Neural cell (in vitro differentiated cells): ENCODE data around the gene ZNF565. TPM values are rescaled to one million over a fixed set of nuclear protein-coding genes. Genes with fewer than 3 reads are reported as not detected.

Experiments used
- H2AFZ ChIP-seq: fragments of 200-600, 300-800 bp; sonication (generic), shearing (Covaris generic); 2 replicates; pipeline ENCODE4 v1.6.0; 2014; ENCODE audit warnings: low read depth, mild to moderate bottlenecking, antibody characterized with exemption, low read length, moderate library complexity
- H3F3A ChIP-seq: fragments of 200-600 bp; shearing (Covaris generic); 2 replicates; pipeline ENCODE4 v1.6.1; 2016; ENCODE audit warnings: mild to moderate bottlenecking, moderate library complexity, mixed read lengths, antibody characterized with exemption, low read length; ENCODE audit not compliant: insufficient read depth, poor library complexity, severe bottlenecking
- H3K27ac ChIP-seq: fragments of 200-600, 300-800 bp; sonication (generic), shearing (Covaris generic); 2 replicates; pipeline ENCODE4 v1.5.1; 2014; ENCODE audit warnings: mild to moderate bottlenecking, low read length, moderate library complexity
- H3K27me3 ChIP-seq: fragments of 300-800, 200-600 bp; sonication (generic), shearing (Covaris generic); 2 replicates; pipeline ENCODE4 v1.6.0; 2014; ENCODE audit warnings: mild to moderate bottlenecking, low read depth, low read length, moderate library complexity; ENCODE audit not compliant: insufficient read depth
- H3K36me3 ChIP-seq: fragments of 300-800, 200-600 bp; sonication (generic), shearing (Covaris generic); 2 replicates; pipeline ENCODE4 v1.5.1; 2014; ENCODE audit warnings: mild to moderate bottlenecking, antibody characterized with exemption, low read length, moderate library complexity; ENCODE audit not compliant: insufficient read depth
- H3K4me2 ChIP-seq: fragments of 300-800, 200-600 bp; sonication (generic), shearing (Covaris generic); 2 replicates; pipeline ENCODE4 v1.6.0; 2014; ENCODE audit warnings: mild to moderate bottlenecking, low read length
- H3K4me3 ChIP-seq: fragments of 300-800, 200-600 bp; sonication (generic), shearing (Covaris generic); 2 replicates; pipeline ENCODE4 v1.5.1; 2014; ENCODE audit warnings: mild to moderate bottlenecking, low read length, moderate library complexity
- H3K79me2 ChIP-seq: fragments of 200-600 bp; shearing (Covaris generic); replicated peaks from 2 replicates; pipeline ENCODE4 v1.6.0; 2014; ENCODE audit warnings: mild to moderate bottlenecking, low read length, moderate library complexity; ENCODE audit not compliant: insufficient read depth
- H3K9ac ChIP-seq: fragments of 300-800, 200-600 bp; sonication (generic), shearing (Covaris generic); 2 replicates; pipeline ENCODE4 v1.6.1; 2016; ENCODE audit warnings: mild to moderate bottlenecking, low read length, mixed read lengths
- H3K9me2 ChIP-seq: fragments of 200-600 bp; shearing (Covaris generic); 2 replicates; pipeline ENCODE4 v1.6.1; 2016; ENCODE audit warnings: mild to moderate bottlenecking, low read length, mixed read lengths; ENCODE audit not compliant: insufficient read depth
- H3K9me3 ChIP-seq: fragments of 200-600, 300-800 bp; sonication (generic), shearing (Covaris generic); 2 replicates; pipeline ENCODE4 v1.6.1; 2016; ENCODE audit warnings: mild to moderate bottlenecking, mixed run types, low read length, moderate library complexity, mixed read lengths
- H4K20me1 ChIP-seq: fragments of 200-600 bp; shearing (Covaris generic); 2 replicates; pipeline ENCODE4 v1.6.1; 2016; ENCODE audit warnings: mild to moderate bottlenecking, mixed run types; ENCODE audit not compliant: insufficient read depth
- EP300 ChIP-seq: fragments of 450-650 bp; conservative IDR thresholded peaks from 2 replicates; pipeline ENCODE4 v1.6.1; 2014; ENCODE audit warnings: antibody characterized with exemption, mild to moderate bottlenecking, moderate library complexity; ENCODE audit not compliant: poor library complexity, severe bottlenecking
- EZH2 ChIP-seq: fragments of 200-600, 300-800 bp; shearing (Covaris generic), sonication (generic); IDR thresholded peaks from 2 replicates; pipeline ENCODE4 v1.6.1; 2014; ENCODE audit warnings: antibody characterized with exemption, low read length, borderline replicate concordance, mild to moderate bottlenecking; ENCODE audit not compliant: insufficient read depth, poor library complexity, severe bottlenecking
- MXI1 ChIP-seq: fragments of 450-650 bp; conservative IDR thresholded peaks from 2 replicates; pipeline ENCODE4 v1.6.1; 2014; ENCODE audit warnings: antibody characterized with exemption, mild to moderate bottlenecking; ENCODE audit not compliant: poor library complexity, severe bottlenecking
- POLR2AphosphoS5 ChIP-seq: IDR thresholded peaks from 2 replicates; pipeline ENCODE4 v1.6.1; 2012
- RAD21 ChIP-seq: fragments of 450-650 bp; conservative IDR thresholded peaks from 2 replicates; pipeline ENCODE4 v1.6.1; 2014; ENCODE audit warnings: antibody characterized with exemption, mild to moderate bottlenecking, moderate library complexity
- SMC3 ChIP-seq: fragments of 450-650 bp; conservative IDR thresholded peaks from 2 replicates; pipeline ENCODE4 v1.6.1; 2014; ENCODE audit warnings: antibody characterized with exemption, mild to moderate bottlenecking, moderate library complexity; ENCODE audit not compliant: poor library complexity
- TAF1 ChIP-seq: IDR thresholded peaks from 2 replicates; pipeline ENCODE4 v1.6.1; 2012; ENCODE audit warnings: low read depth
- polyA plus RNA-seq: library from polyadenylated mRNA; depleted of rRNA; stranded (reverse); fragments of >200 nt; gene quantifications from 2 replicates; pipeline ENCODE4 v1.2.3, GENCODE V29; 2014
- TF ChIP-seq, protein P1 (sequence below): fragments of 450-650 bp; IDR thresholded peaks from 2 replicates; pipeline ENCODE4 v1.5.1; 2014; ENCODE audit warnings: antibody characterized with exemption, mild to moderate bottlenecking, moderate library complexity; ENCODE audit not compliant: poor library complexity, severe bottlenecking
- TF ChIP-seq, protein P2 (sequence below): IDR thresholded peaks from 2 replicates; pipeline ENCODE4 v1.6.1; 2012; ENCODE audit warnings: borderline replicate concordance

ZNF565 gene
- polyA plus RNA-seq, 1 donor from 2014 or later = 9.4 TPM

DNA sequence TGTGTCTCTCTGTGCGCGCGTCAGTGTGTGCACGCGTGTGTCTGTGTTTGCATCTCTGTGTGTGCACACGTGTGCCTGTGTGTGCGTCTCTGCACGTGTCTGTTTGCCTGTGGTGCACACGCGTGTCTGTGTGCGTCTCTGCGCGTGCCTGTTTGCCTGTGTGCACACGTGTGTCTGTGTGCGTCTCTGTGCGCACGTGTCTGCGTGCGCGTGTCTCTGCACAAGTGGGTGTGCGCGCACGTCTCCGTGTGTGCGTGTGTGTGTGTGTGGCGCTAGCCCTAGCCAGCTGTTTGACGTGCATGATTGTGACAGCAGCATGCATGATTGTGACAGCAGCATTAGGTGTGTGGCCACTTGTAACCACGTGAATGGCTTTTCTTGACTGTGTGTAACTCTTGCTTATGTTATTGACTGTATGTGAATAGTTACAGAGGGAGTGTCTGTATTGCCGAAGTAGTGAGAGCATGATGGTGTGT is 31.6 kb upstream of the ZNF565 start:
- Histone ChIP-seq H3K9me2 (no peaks in the 10 kb centered on the region), H3K4me2 (no peak overlapping the region), H3K27ac (no peak overlapping the region), H3F3A (no peaks in the 10 kb centered on the region), H3K9ac (no peak overlapping the region), H3K9me3 (peaks cover 10% of the 10 kb centered on the region), H3K27me3 (no peaks in the 10 kb centered on the region), H3K36me3 (no peaks in the 10 kb centered on the region), H4K20me1 (no peaks in the 10 kb centered on the region), H3K79me2 (no peaks in the 10 kb centered on the region), H3K4me3 (no peak overlapping the region), H2AFZ (no peak overlapping the region)
- TF ChIP-seq POLR2AphosphoS5 (no peak), EZH2 (no peak), EP300 (no peak), RAD21 (no peak), TAF1 (no peak), SMC3 (no peak), MXI1 (no peak)
- TF ChIP-seq, protein P1, sequence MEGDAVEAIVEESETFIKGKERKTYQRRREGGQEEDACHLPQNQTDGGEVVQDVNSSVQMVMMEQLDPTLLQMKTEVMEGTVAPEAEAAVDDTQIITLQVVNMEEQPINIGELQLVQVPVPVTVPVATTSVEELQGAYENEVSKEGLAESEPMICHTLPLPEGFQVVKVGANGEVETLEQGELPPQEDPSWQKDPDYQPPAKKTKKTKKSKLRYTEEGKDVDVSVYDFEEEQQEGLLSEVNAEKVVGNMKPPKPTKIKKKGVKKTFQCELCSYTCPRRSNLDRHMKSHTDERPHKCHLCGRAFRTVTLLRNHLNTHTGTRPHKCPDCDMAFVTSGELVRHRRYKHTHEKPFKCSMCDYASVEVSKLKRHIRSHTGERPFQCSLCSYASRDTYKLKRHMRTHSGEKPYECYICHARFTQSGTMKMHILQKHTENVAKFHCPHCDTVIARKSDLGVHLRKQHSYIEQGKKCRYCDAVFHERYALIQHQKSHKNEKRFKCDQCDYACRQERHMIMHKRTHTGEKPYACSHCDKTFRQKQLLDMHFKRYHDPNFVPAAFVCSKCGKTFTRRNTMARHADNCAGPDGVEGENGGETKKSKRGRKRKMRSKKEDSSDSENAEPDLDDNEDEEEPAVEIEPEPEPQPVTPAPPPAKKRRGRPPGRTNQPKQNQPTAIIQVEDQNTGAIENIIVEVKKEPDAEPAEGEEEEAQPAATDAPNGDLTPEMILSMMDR = no peak
- TF ChIP-seq, protein P2, sequence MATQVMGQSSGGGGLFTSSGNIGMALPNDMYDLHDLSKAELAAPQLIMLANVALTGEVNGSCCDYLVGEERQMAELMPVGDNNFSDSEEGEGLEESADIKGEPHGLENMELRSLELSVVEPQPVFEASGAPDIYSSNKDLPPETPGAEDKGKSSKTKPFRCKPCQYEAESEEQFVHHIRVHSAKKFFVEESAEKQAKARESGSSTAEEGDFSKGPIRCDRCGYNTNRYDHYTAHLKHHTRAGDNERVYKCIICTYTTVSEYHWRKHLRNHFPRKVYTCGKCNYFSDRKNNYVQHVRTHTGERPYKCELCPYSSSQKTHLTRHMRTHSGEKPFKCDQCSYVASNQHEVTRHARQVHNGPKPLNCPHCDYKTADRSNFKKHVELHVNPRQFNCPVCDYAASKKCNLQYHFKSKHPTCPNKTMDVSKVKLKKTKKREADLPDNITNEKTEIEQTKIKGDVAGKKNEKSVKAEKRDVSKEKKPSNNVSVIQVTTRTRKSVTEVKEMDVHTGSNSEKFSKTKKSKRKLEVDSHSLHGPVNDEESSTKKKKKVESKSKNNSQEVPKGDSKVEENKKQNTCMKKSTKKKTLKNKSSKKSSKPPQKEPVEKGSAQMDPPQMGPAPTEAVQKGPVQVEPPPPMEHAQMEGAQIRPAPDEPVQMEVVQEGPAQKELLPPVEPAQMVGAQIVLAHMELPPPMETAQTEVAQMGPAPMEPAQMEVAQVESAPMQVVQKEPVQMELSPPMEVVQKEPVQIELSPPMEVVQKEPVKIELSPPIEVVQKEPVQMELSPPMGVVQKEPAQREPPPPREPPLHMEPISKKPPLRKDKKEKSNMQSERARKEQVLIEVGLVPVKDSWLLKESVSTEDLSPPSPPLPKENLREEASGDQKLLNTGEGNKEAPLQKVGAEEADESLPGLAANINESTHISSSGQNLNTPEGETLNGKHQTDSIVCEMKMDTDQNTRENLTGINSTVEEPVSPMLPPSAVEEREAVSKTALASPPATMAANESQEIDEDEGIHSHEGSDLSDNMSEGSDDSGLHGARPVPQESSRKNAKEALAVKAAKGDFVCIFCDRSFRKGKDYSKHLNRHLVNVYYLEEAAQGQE = no peak

DNA sequence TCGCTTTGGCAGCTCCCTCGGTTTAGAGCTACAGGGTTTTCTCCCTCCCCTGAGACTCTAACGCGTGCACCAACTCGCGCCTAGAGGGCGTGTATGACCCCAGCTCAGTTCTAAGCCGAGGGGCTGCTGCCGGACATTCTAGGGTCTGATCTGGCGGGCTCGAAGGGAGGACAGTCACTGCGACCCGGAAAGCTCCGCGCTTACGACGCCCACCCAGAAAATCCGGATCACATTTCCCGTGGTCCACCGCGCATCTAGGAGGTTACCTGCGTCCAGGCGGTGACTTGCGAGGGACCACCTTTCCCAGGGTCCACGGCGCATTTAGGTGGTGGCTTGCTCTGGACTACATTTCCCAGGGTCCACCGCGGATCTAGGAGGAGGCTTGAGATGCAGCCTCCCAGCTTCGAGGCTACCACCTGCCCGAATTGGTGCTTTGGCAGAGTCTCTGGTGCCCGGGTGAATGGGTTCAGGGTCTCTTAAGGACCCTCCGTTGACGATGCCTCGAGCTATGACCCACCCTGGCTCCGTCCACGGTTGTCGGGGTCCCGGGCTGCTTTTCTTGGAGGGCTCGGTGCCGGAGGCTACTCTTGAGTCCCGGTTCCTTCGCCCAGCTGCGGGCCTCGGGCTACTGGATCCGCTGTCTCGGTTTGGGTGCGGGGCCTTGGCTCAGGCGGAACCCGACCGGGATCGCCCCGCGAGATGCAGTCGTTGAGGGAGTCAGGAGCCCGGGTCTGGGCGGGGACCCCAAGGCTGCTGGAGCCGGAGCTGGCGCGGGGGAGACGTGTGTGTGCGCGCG is 30.9 kb upstream of the ZNF565 start:
- Histone ChIP-seq H2AFZ (no peak overlapping the region), H3K36me3 (no peaks in the 10 kb centered on the region), H3F3A (no peaks in the 10 kb centered on the region), H3K9me2 (no peaks in the 10 kb centered on the region), H3K27ac (no peak overlapping the region), H3K4me2 (no peak overlapping the region), H3K9me3 (peaks cover 10% of the 10 kb centered on the region), H3K27me3 (no peaks in the 10 kb centered on the region), H3K79me2 (no peaks in the 10 kb centered on the region), H3K9ac (no peak overlapping the region), H3K4me3 (no peak overlapping the region), H4K20me1 (no peaks in the 10 kb centered on the region)
- TF ChIP-seq MXI1 = no peak
- no peak for TF ChIP-seq SMC3
- no peak for TF ChIP-seq EP300
- TF ChIP-seq EZH2 = no peak
- TF ChIP-seq, protein P1 = no peak
- no peak for TF ChIP-seq POLR2AphosphoS5
- TF ChIP-seq TAF1 = no peak
- TF ChIP-seq, protein P2 = no peak
- no peak for TF ChIP-seq RAD21
